SK-N-SH (cell line): ENCODE results near the gene BAIAP3. TPM values are rescaled to one million over a fixed set of nuclear protein-coding genes. Genes with fewer than 3 reads are reported as not detected.

Source experiments
- CTCF ChIA-PET: fragments of 300-600, 350-600 bp; formaldehyde crosslinking; extraction: SDS; loops from one replicate; lab custom pipeline; 2021; lab: Yijun Ruan, JAX
- POLR2A ChIA-PET: fragments of 350-600 bp; sonication (Branson Sonifier 250); formaldehyde crosslinking; extraction: SDS; loops from one replicate; lab custom pipeline; 2020; ENCODE audit warnings: antibody characterized with exemption, inconsistent platforms; lab: Yijun Ruan, JAX
- DNase-seq: peaks from one replicate; pipeline ENCODE4 v3.0.0; 2012
- H2AFZ ChIP-seq: fragments of 200-600 bp; sonication (generic); 2 replicates; pipeline ENCODE4 v1.8.1; 2016; ENCODE audit warnings: antibody characterized with exemption, mild to moderate bottlenecking, low read depth
- H3F3A ChIP-seq: fragments of 200-600 bp; sonication (generic); replicated peaks from 2 replicates; pipeline ENCODE3; 2016; ENCODE audit warnings: antibody characterized with exemption, mild to moderate bottlenecking; ENCODE audit not compliant: insufficient read depth
- H3K27ac ChIP-seq, 2 experiments: fragments of 200-500 bp in 1 of 2; fragments of 200-600 bp in 1 of 2; sonication (Bioruptor generic) in 1 of 2; sonication (generic), shearing (Covaris generic) in 1 of 2; 2 replicates each; pipeline versions ENCODE4 v1.5.1 to v1.6.1; 2014 to 2016; ENCODE audit warnings: low read depth in 2 of 2, inconsistent platforms in 1 of 2, low read length in 1 of 2, mild to moderate bottlenecking in 1 of 2, mixed read lengths in 1 of 2
- H3K27me3 ChIP-seq: fragments of 200-600 bp; sonication (generic), shearing (Covaris generic); 2 replicates; pipeline ENCODE4 v1.6.1; 2016; ENCODE audit warnings: mixed run types; ENCODE audit not compliant: insufficient read depth
- H3K36me3 ChIP-seq, 2 experiments: fragments of 200-500 bp in 1 of 2; fragments of 200-600 bp in 1 of 2; sonication (Bioruptor generic) in 1 of 2; sonication (generic) in 1 of 2; replicated peaks in 1 of 2; 2 replicates each; pipeline versions ENCODE3 to v1.5.1; 2014 to 2016; ENCODE audit warnings: low read length in 1 of 2, mild to moderate bottlenecking in 1 of 2; ENCODE audit not compliant: insufficient read depth in 2 of 2, control insufficient read depth in 1 of 2
- H3K4me1 ChIP-seq, 2 experiments: fragments of 200-500 bp in 1 of 2; fragments of 200-600 bp in 1 of 2; sonication (Bioruptor generic) in 1 of 2; sonication (generic), shearing (Covaris generic) in 1 of 2; 2 replicates each; pipeline versions ENCODE4 v1.5.1 to v1.6.1; 2014 to 2016; ENCODE audit warnings: low read depth in 1 of 2, low read length in 1 of 2, mixed run types in 1 of 2; ENCODE audit not compliant: insufficient read depth in 2 of 2, control insufficient read depth in 1 of 2
- H3K4me2 ChIP-seq: fragments of 200-600 bp; sonication (generic), shearing (Covaris generic); 2 replicates; pipeline ENCODE4 v1.6.1; 2017; ENCODE audit warnings: mixed run types
- H3K4me3 ChIP-seq, 2 experiments: fragments of 200-500 bp in 1 of 2; fragments of 200-600 bp in 1 of 2; sonication (Bioruptor generic) in 1 of 2; sonication (generic), shearing (Covaris generic) in 1 of 2; 2 replicates each; pipeline versions ENCODE4 v1.5.1 to v1.8.1; 2014 to 2016; ENCODE audit warnings: low read depth in 2 of 2, inconsistent platforms in 1 of 2, low read length in 1 of 2, mild to moderate bottlenecking in 1 of 2, mixed read lengths in 1 of 2, moderate library complexity in 1 of 2
- H3K79me2 ChIP-seq: fragments of 200-600 bp; sonication (generic); 2 replicates; pipeline ENCODE4 v1.8.1; 2017; ENCODE audit warnings: mild to moderate bottlenecking; ENCODE audit not compliant: insufficient read depth
- H3K9ac ChIP-seq: fragments of 200-600 bp; sonication (generic); 2 replicates; pipeline ENCODE4 v1.6.1; 2017; ENCODE audit warnings: mixed run types
- H3K9me2 ChIP-seq: fragments of 200-600 bp; sonication (generic); 2 replicates; pipeline ENCODE4 v1.6.1; 2017; ENCODE audit warnings: mixed run types
- H3K9me3 ChIP-seq: fragments of 200-600 bp; sonication (generic); 2 replicates; pipeline ENCODE4 v1.6.1; 2017; ENCODE audit warnings: mixed run types, mild to moderate bottlenecking, moderate library complexity
- H4K20me1 ChIP-seq: fragments of 200-600 bp; sonication (generic); 2 replicates; pipeline ENCODE4 v1.6.1; 2017; ENCODE audit warnings: mild to moderate bottlenecking, mixed run types; ENCODE audit not compliant: insufficient read depth
- CTCF ChIP-seq: fragments of 200-600 bp; sonication (generic); IDR thresholded peaks from 2 replicates; pipeline ENCODE4 v1.6.1; 2017; ENCODE audit warnings: antibody characterized with exemption, mild to moderate bottlenecking, moderate library complexity
- EP300 ChIP-seq, 2 experiments: IDR thresholded peaks; 2 replicates each; pipeline versions ENCODE4 v1.4.0 to v1.6.1; 2012; ENCODE audit warnings: borderline replicate concordance in 1 of 2, low read depth in 1 of 2, low read length in 1 of 2
- FOSL2 ChIP-seq: IDR thresholded peaks from 2 replicates; pipeline ENCODE4 v1.4.0; 2012; ENCODE audit warnings: low read depth, mild to moderate bottlenecking, moderate library complexity, borderline replicate concordance
- FOXJ3 ChIP-seq: sonication (generic); formaldehyde crosslinking; IDR thresholded peaks from 2 replicates; pipeline ENCODE4 v1.5.1; 2020; ENCODE audit warnings: mild to moderate bottlenecking, missing genetic modification reagents
- FOXM1 ChIP-seq: IDR thresholded peaks from 2 replicates; pipeline ENCODE4 v1.4.0; 2012; ENCODE audit warnings: low read depth, mild to moderate bottlenecking
- GABPA ChIP-seq: IDR thresholded peaks from 2 replicates; pipeline ENCODE4 v1.4.0; 2012; ENCODE audit warnings: low read depth, mild to moderate bottlenecking
- MXI1 ChIP-seq: IDR thresholded peaks from 2 replicates; pipeline ENCODE4 v1.6.1; 2012; ENCODE audit warnings: mild to moderate bottlenecking, low read depth, low read length, improper control_type of control experiment
- NFIC ChIP-seq: IDR thresholded peaks from 2 replicates; pipeline ENCODE4 v1.4.0; 2012; ENCODE audit warnings: borderline replicate concordance
- NRF1 ChIP-seq: IDR thresholded peaks from 2 replicates; pipeline ENCODE4 v1.6.1; 2012; ENCODE audit warnings: low read depth, mild to moderate bottlenecking, low read length
- POLR2AphosphoS5 ChIP-seq: IDR thresholded peaks from 2 replicates; pipeline ENCODE4 v1.6.1; 2012; ENCODE audit warnings: low read depth, low read length
- RFX5 ChIP-seq: IDR thresholded peaks from 2 replicates; pipeline ENCODE4 v1.6.1; 2012; ENCODE audit warnings: mild to moderate bottlenecking, improper control_type of control experiment, low read length
- SIN3A ChIP-seq: IDR thresholded peaks from 2 replicates; pipeline ENCODE4 v1.6.1; 2012; ENCODE audit warnings: low read depth, mild to moderate bottlenecking, low read length, moderate library complexity, borderline replicate concordance
- SMC3 ChIP-seq: IDR thresholded peaks from 2 replicates; pipeline ENCODE4 v1.6.1; 2012; ENCODE audit warnings: low read depth, low read length, improper control_type of control experiment
- TAF1 ChIP-seq: IDR thresholded peaks from 2 replicates; pipeline ENCODE4 v1.6.1; 2012; ENCODE audit warnings: low read depth, mild to moderate bottlenecking, low read length, moderate library complexity, borderline replicate concordance
- TCF12 ChIP-seq: IDR thresholded peaks from 2 replicates; pipeline ENCODE4 v1.4.0; 2012
- USF1 ChIP-seq: IDR thresholded peaks from 2 replicates; pipeline ENCODE4 v1.4.0; 2012; ENCODE audit warnings: low read depth, borderline replicate concordance
- YY1 ChIP-seq: IDR thresholded peaks from 2 replicates; pipeline ENCODE4 v1.4.0; 2012; ENCODE audit warnings: low read depth, mild to moderate bottlenecking
- WGBS: methylation state at CpG from one replicate; pipeline ENCODE4 v1.1.6; 2017; ENCODE audit warnings: low lambda C conversion rate; 5-methylcytosine and 5-hydroxymethylcytosine counted together
- polyA plus RNA-seq, 3 experiments: library from polyadenylated mRNA; depleted of rRNA; stranded (reverse); fragments of >200 nt; gene quantifications; 2 replicates each; pipeline ENCODE4 v1.2.3, GENCODE V29; 2012
- TF ChIP-seq, protein P1 (sequence below): IDR thresholded peaks from 2 replicates; pipeline ENCODE4 v1.4.0; 2012; ENCODE audit warnings: low read depth, borderline replicate concordance
- TF ChIP-seq, protein P2 (sequence below): fragments of 150-350 bp; IDR thresholded peaks from 2 replicates; pipeline ENCODE4 v1.6.1; 2016; ENCODE audit warnings: mild to moderate bottlenecking, low read depth, low read length

Gene BAIAP3
- polyA plus RNA-seq, 1 of the 3 experiments (the other 2 are of a cell fraction), result 1.1 TPM

DNA sequence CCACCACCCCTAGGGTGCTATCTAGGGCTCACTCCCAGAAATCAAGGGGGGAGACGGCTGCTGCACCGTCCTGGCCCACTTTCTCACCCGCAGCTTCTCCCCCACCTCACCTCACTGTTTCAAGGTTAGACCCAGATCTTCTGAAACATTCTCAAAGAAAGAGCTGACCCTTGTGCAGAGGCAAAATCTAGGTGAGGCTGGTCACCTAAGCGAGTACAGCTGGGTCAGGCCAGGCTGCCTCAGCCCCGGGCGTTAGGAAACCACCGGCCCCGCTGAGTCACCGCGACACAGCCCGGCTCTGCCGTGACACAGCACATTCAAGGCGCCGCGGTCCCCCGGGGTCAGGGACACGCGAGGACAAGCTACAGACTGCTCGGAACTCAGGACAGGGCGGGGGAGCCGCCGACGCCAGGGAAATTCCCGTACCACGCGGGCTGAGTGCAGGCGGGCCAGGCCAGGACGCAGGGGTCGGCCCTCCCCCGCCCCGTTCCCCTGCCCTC is 45.4 kb downstream of the BAIAP3 start:
- ChIA-PET CTCF (interaction anchor here (0.7 to 3.9 kb wide), 5 partner anchors 8 to 323 kb away, joined by 3 to 39 read pairs (median 3); no protein-coding TSS in a partner anchor), POLR2A (interaction anchor here (1.5 kb wide), 1 partner anchor 42 kb away, joined by 4 read pairs; the partner anchor contains the start of gene UQCC4)
- H3K9ac ChIP-seq, result peak overlapping the region; percentile 87

DNA sequence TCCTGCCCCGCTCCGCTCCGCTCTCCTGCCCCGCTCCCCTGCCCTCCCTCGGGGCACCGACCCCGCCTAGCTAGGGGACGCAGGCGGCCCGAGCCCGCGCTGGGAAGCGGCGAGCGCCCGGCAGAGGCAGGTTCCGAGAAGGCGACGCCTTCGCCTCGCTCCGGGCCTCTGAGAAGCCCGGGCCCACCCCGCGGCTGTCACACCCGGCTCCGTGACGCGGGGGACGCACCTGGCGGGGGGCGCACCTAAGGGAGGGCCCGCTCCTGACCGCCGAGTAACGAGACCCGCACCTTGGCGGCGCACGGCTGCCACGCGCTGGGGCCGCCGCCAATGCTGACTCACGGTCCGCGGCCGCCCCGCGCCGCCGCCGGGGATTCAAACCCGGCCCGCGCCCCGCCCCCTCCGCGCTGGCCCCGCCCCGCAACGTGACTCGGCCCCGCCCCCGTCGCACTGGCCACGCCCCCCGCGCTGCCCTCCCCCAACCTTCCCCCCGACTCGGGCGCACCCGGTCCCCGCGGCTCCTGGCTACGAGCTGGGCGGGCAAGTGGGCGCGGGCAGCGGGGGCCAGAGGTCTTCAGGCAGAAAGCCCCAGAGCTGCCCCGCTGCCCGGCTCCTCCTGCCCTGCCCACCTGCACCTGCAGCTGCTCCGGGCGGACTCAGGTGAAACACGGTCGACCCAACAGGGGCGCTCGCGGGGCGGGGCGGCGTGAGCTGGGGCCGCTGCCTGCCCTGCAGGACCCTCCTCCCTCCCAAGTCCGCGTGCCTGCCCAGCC is 46.0 kb downstream of the BAIAP3 start:
- Histone ChIP-seq H3K9me3 (no peaks in the 10 kb centered on the region), H3K27me3 (no peaks in the 10 kb centered on the region), H3K36me3 (peaks cover 0 to 6% of the 10 kb centered on the region in 2 experiments), H3K9me2 (no peaks in the 10 kb centered on the region), H4K20me1 (no peaks in the 10 kb centered on the region), H3K4me3 (peak overlapping the region; percentile 53 to 61), H3K4me2 (peak overlapping the region; percentile 99), H3K27ac (peak overlapping the region in 1 of 2 experiments; percentile 44; a peak in 3 of 4 replicates), H3K9ac (peak overlapping the region; percentile 87), H3K79me2 (peaks cover 9% of the 10 kb centered on the region; the same call in 1 of the 2 replicates), H3F3A (peaks cover 10% of the 10 kb centered on the region), H2AFZ (no peak overlapping the region), H3K4me1 (peaks cover 9 to 12% of the 10 kb centered on the region in 2 experiments; a peak in 3 of 4 replicates)
- no CpG with 5 or more reads among the region's 95 CpGs for WGBS
- POLR2A ChIA-PET, result interaction anchor here (1.5 kb wide), 1 partner anchor 41 kb away, joined by 4 read pairs; the partner anchor contains the start of gene UQCC4
- DNase-seq, result peak; percentile 97
- CTCF ChIA-PET, result interaction anchor here (0.8 to 3.9 kb wide), 8 partner anchors 8 to 42 kb away, joined by 3 to 39 read pairs (median 3); no protein-coding TSS in a partner anchor
- TF ChIP-seq, protein P1, sequence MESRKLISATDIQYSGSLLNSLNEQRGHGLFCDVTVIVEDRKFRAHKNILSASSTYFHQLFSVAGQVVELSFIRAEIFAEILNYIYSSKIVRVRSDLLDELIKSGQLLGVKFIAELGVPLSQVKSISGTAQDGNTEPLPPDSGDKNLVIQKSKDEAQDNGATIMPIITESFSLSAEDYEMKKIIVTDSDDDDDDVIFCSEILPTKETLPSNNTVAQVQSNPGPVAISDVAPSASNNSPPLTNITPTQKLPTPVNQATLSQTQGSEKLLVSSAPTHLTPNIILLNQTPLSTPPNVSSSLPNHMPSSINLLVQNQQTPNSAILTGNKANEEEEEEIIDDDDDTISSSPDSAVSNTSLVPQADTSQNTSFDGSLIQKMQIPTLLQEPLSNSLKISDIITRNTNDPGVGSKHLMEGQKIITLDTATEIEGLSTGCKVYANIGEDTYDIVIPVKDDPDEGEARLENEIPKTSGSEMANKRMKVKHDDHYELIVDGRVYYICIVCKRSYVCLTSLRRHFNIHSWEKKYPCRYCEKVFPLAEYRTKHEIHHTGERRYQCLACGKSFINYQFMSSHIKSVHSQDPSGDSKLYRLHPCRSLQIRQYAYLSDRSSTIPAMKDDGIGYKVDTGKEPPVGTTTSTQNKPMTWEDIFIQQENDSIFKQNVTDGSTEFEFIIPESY, result no peak
- TF ChIP-seq NRF1 (no peak), CTCF (no peak), FOXM1 (no peak), FOXJ3 (no peak), GABPA (no peak), TCF12 (no peak), POLR2AphosphoS5 (0 out of 2 replicates have a peak, but pooled peaks have one; percentile 26), YY1 (no peak), MXI1 (peak; percentile 85), EP300 (IDR thresholded peaks at IDR 0.05; ENCODE audit: borderline replicate concordance in 1 of 2, low read depth in 1 of 2, low read length in 1 of 2) (no peak), SIN3A (0 out of 2 replicates have a peak, but pooled peaks have one; percentile 42), USF1 (no peak), NFIC (no peak), SMC3 (no peak), RFX5 (no peak)
- TF ChIP-seq, protein P2, sequence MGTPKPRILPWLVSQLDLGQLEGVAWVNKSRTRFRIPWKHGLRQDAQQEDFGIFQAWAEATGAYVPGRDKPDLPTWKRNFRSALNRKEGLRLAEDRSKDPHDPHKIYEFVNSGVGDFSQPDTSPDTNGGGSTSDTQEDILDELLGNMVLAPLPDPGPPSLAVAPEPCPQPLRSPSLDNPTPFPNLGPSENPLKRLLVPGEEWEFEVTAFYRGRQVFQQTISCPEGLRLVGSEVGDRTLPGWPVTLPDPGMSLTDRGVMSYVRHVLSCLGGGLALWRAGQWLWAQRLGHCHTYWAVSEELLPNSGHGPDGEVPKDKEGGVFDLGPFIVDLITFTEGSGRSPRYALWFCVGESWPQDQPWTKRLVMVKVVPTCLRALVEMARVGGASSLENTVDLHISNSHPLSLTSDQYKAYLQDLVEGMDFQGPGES, result no peak

More for the DNA sequence above, 45.4 kb downstream of the BAIAP3 start:
- no peaks in the 10 kb centered on the region for H3K9me2 ChIP-seq
- DNase-seq, result no peak
- peaks cover 9% of the 10 kb centered on the region; the same call in 1 of the 2 replicates for H3K79me2 ChIP-seq
- H4K20me1 ChIP-seq, result no peaks in the 10 kb centered on the region
- TF ChIP-seq FOSL2 (peak; percentile 26; the same call in 1 of the 2 replicates), NFIC (no peak), TAF1 (0 out of 2 replicates have a peak, but pooled peaks have one; percentile 11)
- peaks cover 9 to 12% of the 10 kb centered on the region in 2 experiments; a peak in 3 of 4 replicates for H3K4me1 ChIP-seq
- peak overlapping the region; percentile 53 to 61 for H3K4me3 ChIP-seq
- peak overlapping the region; percentile 99 for H3K4me2 ChIP-seq
- H3K36me3 ChIP-seq, result peaks cover 0 to 6% of the 10 kb centered on the region in 2 experiments
- WGBS, result 10% methylated on average over 15 of the region's 31 CpGs
- peaks cover 10% of the 10 kb centered on the region for H3F3A ChIP-seq
- no peak overlapping the region; the same call in 1 of the 2 replicates for H2AFZ ChIP-seq
- peak overlapping the region in 1 of 2 experiments; percentile 44; a peak in 2 of 4 replicates for H3K27ac ChIP-seq
- no peaks in the 10 kb centered on the region for H3K9me3 ChIP-seq
- no peaks in the 10 kb centered on the region for H3K27me3 ChIP-seq
